GM12874 (cell line): Measurements from ENCODE around the gene PSG4.

Experiments
- CTCF ChIP-seq: IDR thresholded peaks from 2 replicates; pipeline ENCODE4 v1.5.1; 2011; ENCODE audit warnings: low read depth, mild to moderate bottlenecking, control low read depth, low read length, moderate library complexity; ENCODE audit not compliant: insufficient read depth

Gene PSG4

GRCh38 chr19:43152214-43152613 is 53.2 kb downstream of the PSG4 start:
- no peak for TF ChIP-seq CTCF

GRCh38 chr19:43148233-43148632 is 57.2 kb downstream of the PSG4 start:
- no peak for TF ChIP-seq CTCF
